Vagina (tissue), 2 donors: Measurements from ENCODE around the gene ANTXR1.

Experiments
- POLR2A ChIP-seq, 2 donors: fragments of 450-650 bp; IDR thresholded peaks; one replicate each; pipeline ENCODE4 v1.6.1; 2017; ENCODE audit warnings: antibody characterized with exemption in 2 of 2, mild to moderate bottlenecking in 2 of 2, moderate library complexity in 2 of 2
- TF ChIP-seq, protein P1 (sequence below), 3 experiments: fragments of 450-650 bp in 2 of 3; fragments of 200-600 bp in 1 of 3; sonication (generic) in 1 of 3; IDR thresholded peaks; one replicate each; pipeline ENCODE4 v1.5.1; 2017 to 2019; ENCODE audit warnings: antibody characterized with exemption in 3 of 3, mild to moderate bottlenecking in 2 of 3, moderate library complexity in 2 of 3

DNA sequence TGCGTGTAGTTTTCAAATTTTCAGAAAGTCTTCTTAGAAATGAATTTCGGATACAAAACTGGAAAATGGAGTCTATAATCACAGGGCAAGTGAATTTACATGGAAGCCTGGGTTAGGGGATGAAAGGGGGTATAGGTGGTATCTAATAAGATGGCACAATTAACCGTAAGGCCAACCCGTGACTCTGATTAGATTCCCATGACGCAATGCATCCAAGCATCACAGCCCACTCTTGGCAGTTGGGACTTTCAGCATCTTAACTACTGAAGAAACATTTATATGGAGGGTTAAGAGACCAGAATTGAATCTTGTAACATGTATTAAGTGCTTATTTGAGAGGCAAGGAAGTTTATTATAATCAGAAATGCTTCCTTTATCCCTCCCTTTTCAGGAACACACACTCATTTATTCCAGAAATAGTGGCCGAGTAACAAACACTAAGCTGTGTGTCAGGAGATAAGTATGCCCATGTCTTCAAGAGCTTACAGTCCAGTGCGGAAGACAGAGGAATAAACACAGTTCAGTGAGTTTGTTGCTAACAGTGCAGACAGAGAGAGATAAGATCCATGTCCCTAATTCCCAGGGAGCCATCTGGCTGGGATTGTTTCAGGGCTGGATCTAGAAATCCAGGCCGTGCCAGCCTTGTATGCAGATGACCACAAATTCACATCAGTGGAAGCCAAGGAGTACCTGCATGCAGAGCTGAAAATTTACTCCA is 151.2 kb downstream of the ANTXR1 start:
- TF ChIP-seq, protein P1, sequence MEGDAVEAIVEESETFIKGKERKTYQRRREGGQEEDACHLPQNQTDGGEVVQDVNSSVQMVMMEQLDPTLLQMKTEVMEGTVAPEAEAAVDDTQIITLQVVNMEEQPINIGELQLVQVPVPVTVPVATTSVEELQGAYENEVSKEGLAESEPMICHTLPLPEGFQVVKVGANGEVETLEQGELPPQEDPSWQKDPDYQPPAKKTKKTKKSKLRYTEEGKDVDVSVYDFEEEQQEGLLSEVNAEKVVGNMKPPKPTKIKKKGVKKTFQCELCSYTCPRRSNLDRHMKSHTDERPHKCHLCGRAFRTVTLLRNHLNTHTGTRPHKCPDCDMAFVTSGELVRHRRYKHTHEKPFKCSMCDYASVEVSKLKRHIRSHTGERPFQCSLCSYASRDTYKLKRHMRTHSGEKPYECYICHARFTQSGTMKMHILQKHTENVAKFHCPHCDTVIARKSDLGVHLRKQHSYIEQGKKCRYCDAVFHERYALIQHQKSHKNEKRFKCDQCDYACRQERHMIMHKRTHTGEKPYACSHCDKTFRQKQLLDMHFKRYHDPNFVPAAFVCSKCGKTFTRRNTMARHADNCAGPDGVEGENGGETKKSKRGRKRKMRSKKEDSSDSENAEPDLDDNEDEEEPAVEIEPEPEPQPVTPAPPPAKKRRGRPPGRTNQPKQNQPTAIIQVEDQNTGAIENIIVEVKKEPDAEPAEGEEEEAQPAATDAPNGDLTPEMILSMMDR (IDR thresholded peaks at IDR 0.05): no peak
- TF ChIP-seq POLR2A (IDR thresholded peaks at IDR 0.05): no peak
